Measurements from ENCODE around the gene ELFN1. TPM values are rescaled to one million over a fixed set of nuclear protein-coding genes. Genes with fewer than 3 reads are reported as not detected.

Gene ELFN1
- total and polyA plus RNA-seq, 8 donors, result 0.20 to 0.94 (median 0.73) TPM

DNA sequence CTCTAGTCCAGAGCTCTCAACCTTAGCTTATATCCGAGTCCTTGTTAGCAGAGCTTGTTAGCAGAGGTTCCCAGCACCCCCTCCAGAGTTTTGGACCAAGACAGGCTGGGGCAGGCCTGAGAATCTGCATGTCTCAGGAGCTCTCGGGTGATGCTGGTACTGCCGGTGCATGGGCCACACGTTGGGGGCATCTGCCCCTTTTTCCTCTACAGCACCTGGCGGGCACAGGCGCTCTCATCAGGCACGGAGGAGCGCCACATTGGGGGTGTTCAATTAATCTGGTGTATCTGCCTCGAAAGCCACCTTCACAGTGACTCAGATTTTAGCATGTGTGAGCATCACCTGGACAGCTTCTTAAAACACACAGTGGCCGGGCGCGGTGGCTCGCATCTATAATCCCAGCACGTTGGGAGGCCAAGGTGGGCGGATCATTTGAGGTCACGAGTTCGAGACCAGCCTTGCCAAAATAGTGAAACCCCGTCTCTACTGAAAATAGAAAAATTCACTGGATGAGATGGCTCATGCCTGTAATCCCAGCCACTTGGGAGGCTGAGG lies 117.7 kb downstream of the ELFN1 start:
- no peak for DNase-seq

DNA sequence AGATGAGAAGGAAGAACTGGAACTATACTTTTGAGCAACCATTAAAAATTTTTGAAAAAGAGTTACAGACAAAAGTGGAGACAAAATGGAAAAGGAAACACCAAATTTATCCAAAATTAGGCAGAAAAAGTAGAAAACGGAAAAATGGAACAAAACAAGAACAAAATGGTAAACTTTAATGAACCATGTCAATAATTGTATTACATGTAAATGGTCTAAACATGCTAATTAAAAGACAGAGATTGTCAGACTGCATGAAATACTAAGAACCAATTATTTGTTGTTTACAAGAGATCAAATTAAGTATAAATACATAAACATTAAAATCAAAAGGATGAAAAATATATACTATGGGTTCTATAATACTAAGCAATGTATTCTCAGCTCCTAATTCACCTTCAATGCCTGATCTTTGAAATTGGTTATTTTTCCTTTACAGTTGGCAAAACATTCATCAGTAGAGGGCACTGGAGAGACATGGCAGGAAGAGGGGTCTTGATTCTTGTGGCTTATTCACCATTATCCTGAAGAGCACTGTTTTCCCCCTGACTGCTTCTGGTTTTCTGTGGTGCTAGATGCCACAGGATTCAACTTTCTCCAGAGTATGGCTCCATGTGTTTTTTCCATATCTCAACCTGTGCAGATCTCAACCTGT lies 124.9 kb downstream of the ELFN1 start:
- TF ChIP-seq, protein P1, sequence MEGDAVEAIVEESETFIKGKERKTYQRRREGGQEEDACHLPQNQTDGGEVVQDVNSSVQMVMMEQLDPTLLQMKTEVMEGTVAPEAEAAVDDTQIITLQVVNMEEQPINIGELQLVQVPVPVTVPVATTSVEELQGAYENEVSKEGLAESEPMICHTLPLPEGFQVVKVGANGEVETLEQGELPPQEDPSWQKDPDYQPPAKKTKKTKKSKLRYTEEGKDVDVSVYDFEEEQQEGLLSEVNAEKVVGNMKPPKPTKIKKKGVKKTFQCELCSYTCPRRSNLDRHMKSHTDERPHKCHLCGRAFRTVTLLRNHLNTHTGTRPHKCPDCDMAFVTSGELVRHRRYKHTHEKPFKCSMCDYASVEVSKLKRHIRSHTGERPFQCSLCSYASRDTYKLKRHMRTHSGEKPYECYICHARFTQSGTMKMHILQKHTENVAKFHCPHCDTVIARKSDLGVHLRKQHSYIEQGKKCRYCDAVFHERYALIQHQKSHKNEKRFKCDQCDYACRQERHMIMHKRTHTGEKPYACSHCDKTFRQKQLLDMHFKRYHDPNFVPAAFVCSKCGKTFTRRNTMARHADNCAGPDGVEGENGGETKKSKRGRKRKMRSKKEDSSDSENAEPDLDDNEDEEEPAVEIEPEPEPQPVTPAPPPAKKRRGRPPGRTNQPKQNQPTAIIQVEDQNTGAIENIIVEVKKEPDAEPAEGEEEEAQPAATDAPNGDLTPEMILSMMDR (IDR thresholded peaks at IDR 0.05), result no peak

More for the DNA sequence above, 117.7 kb downstream of the ELFN1 start:
- 75 to 85% methylated on average over 18 of the region's 18 CpGs for WGBS, 2 donors
- H3K27ac ChIP-seq, result no peak overlapping the region
- H3K9me3 ChIP-seq, result no peaks in the 10 kb centered on the region
- H3K4me1 ChIP-seq, result no peaks in the 10 kb centered on the region
- FAIRE-seq, result no peak
- ATAC-seq, result no peak
- H3K36me3 ChIP-seq, result no peaks in the 10 kb centered on the region
- intact Hi-C loops (cut with DNase I), result no loop called here
- TF ChIP-seq, protein P1 (IDR thresholded peaks at IDR 0.05), result no peak
- H3K27me3 ChIP-seq, result no peaks in the 10 kb centered on the region
- no peak overlapping the region for H3K4me3 ChIP-seq

More for the DNA sequence above, 124.9 kb downstream of the ELFN1 start:
- 3 to 18% methylated on average over 1 of the region's 1 CpG for WGBS, 2 donors
- Histone ChIP-seq H3K9me3 (peaks cover 0 to 7% (median 0%) of the 10 kb centered on the region in 4 donors), H3K36me3 (no peaks in the 10 kb centered on the region), H3K27ac (no peak overlapping the region), H3K4me3 (no peak overlapping the region), H3K4me1 (no peaks in the 10 kb centered on the region), H3K27me3 (no peaks in the 10 kb centered on the region)
- DNase-seq, result no peak
- no peak for FAIRE-seq
- ATAC-seq, result no peak
- intact Hi-C loops (cut with DNase I), result no loop called here

Other genes with a start within 250 kb of the ELFN1 start
- 10 to 100 TPM in 4 of 6 donors, 1 to 10 TPM in 2; 8.3 to 24.2 (median 11.3) TPM for gene MICALL2, start 210.8 kb upstream of the ELFN1 start, total RNA-seq
- 10 to 100 TPM; 85.6 to 93.6 TPM for gene MICALL2, start 210.8 kb upstream of the ELFN1 start, polyA plus RNA-seq
- 10 to 100 TPM; 45.0 to 73.2 (median 58.3) TPM for gene INTS1, start 165.9 kb upstream of the ELFN1 start, total RNA-seq
- gene INTS1, start 165.9 kb upstream of the ELFN1 start, polyA plus RNA-seq, result 100 to 1,000 TPM in 1 of 2 donors, 10 to 100 TPM in 1; 92.7 to 166 TPM
- gene MAFK, start 139.6 kb upstream of the ELFN1 start, total RNA-seq, result 10 to 100 TPM; 21.1 to 43.2 (median 23.4) TPM
- 10 to 100 TPM; 42.6 to 71.2 TPM for gene MAFK, start 139.6 kb upstream of the ELFN1 start, polyA plus RNA-seq
- gene TMEM184A, start 114.1 kb upstream of the ELFN1 start, total RNA-seq, result 10 to 100 TPM; 15.2 to 27.5 (median 21.3) TPM
- gene TMEM184A, start 114.1 kb upstream of the ELFN1 start, polyA plus RNA-seq, result 10 to 100 TPM; 29.0 to 58.9 TPM
- gene PSMG3, start 100.2 kb upstream of the ELFN1 start, total RNA-seq, result 10 to 100 TPM in 4 of 6 donors, 1 to 10 TPM in 2; 6.7 to 12.0 (median 11.0) TPM
- gene PSMG3, start 100.2 kb upstream of the ELFN1 start, polyA plus RNA-seq, result 10 to 100 TPM; 45.6 to 46.1 TPM